GM18907 (cell line): ENCODE measurements around the gene COG5.
A peak's percentile ranks its signal among the peaks of the same experiment; 100 is the strongest.

ENCODE experiments used
- ATAC-seq: cut with Tn5 transposase; IDR thresholded peaks from one replicate; pipeline ENCODE4 v1.9.1; 2021; ENCODE audit warnings: mild to moderate bottlenecking, moderate library complexity; ENCODE audit not compliant: unreplicated experiment

Gene COG5

GRCh38 chr7:107201795-107202450, 361.8 kb downstream of the COG5 start:
- peak; percentile 60 for ATAC-seq

GRCh38 chr7:107196834-107197610, 366.7 kb downstream of the COG5 start:
- no peak for ATAC-seq

- no peak for ATAC-seq
Measured at GRCh38 chr7:107194052-107194451, 369.7 kb downstream of the COG5 start.

- ATAC-seq = no peak
Measured at GRCh38 chr7:107190090-107190489, 373.6 kb downstream of the COG5 start.

GRCh38 chr7:107187774-107188173, 375.9 kb downstream of the COG5 start:
- ATAC-seq = no peak

GRCh38 chr7:107186240-107186639, 377.5 kb downstream of the COG5 start:
- ATAC-seq = no peak

GRCh38 chr7:107185716-107186115, 378.0 kb downstream of the COG5 start:
- ATAC-seq = no peak

GRCh38 chr7:107181172-107181571, 382.5 kb downstream of the COG5 start:
- no peak for ATAC-seq

GRCh38 chr7:107180378-107180777, 383.3 kb downstream of the COG5 start:
- no peak for ATAC-seq

- ATAC-seq = no peak
Measured at GRCh38 chr7:107179326-107180164, 384.2 kb downstream of the COG5 start.

- ATAC-seq = peak; percentile 49
Measured at GRCh38 chr7:107173691-107174406, 389.9 kb downstream of the COG5 start.

GRCh38 chr7:107173191-107173590, 390.5 kb downstream of the COG5 start:
- ATAC-seq = no peak

GRCh38 chr7:107172276-107173032, 391.3 kb downstream of the COG5 start:
- ATAC-seq = no peak

GRCh38 chr7:107171496-107171895, 392.2 kb downstream of the COG5 start:
- no peak for ATAC-seq

- ATAC-seq = no peak
Measured at GRCh38 chr7:107170051-107170915, 393.4 kb downstream of the COG5 start.

GRCh38 chr7:107169120-107170050, 394.3 kb downstream of the COG5 start:
- peak; percentile 37 for ATAC-seq

GRCh38 chr7:107168233-107169119, 395.2 kb downstream of the COG5 start, which contains the start of gene HBP1:
Gene HBP1, plus strand, starts transcription at chr7:107169003. Its CDS starts 10,891 bp downstream, at chr7:107179894.
- peak; percentile 91 for ATAC-seq
